ENCODE results near the gene C19orf44.

GRCh38 chr19:16566702-16567101 is 70.5 kb downstream of the C19orf44 start:
- no peak for TF ChIP-seq CTCF (conservative IDR thresholded peaks at IDR 0.05; ENCODE audit: low read depth, low read length)
- no peak for TF ChIP-seq EZH2 (IDR thresholded peaks at IDR 0.05; ENCODE audit: low read length, unreplicated experiment)

Data from PC-3 (cell line).